ENCODE results near the gene CD3E.

GRCh38 chr11:118289401-118289800, 15.1 kb upstream of the CD3E start:
- TF ChIP-seq, protein P1, sequence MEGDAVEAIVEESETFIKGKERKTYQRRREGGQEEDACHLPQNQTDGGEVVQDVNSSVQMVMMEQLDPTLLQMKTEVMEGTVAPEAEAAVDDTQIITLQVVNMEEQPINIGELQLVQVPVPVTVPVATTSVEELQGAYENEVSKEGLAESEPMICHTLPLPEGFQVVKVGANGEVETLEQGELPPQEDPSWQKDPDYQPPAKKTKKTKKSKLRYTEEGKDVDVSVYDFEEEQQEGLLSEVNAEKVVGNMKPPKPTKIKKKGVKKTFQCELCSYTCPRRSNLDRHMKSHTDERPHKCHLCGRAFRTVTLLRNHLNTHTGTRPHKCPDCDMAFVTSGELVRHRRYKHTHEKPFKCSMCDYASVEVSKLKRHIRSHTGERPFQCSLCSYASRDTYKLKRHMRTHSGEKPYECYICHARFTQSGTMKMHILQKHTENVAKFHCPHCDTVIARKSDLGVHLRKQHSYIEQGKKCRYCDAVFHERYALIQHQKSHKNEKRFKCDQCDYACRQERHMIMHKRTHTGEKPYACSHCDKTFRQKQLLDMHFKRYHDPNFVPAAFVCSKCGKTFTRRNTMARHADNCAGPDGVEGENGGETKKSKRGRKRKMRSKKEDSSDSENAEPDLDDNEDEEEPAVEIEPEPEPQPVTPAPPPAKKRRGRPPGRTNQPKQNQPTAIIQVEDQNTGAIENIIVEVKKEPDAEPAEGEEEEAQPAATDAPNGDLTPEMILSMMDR (IDR thresholded peaks at IDR 0.05) = no peak
- TF ChIP-seq POLR2A (IDR thresholded peaks at IDR 0.05) (no peak), POLR2AphosphoS5 (IDR thresholded peaks at IDR 0.05) (no peak)
